SK-N-DZ (cell line): ENCODE data around the gene DNAAF9. TPM values are rescaled to one million over a fixed set of nuclear protein-coding genes. Genes with fewer than 3 reads are reported as not detected.
"Not testable (repeated sequence)": the region's sequence is repeated elsewhere in the genome, so short reads cannot be mapped to it uniquely, and the experiment has no call there.

Experiments
- DNase-seq: peaks from one replicate; pipeline ENCODE4 v3.0.0-alpha.2; 2015; ENCODE audit warnings: low spot score
- polyA plus RNA-seq, 2 experiments: library from polyadenylated mRNA; depleted of rRNA; stranded (reverse); fragments of >200 nt; gene quantifications; 2 replicates each; pipeline ENCODE4 v1.2.3, GENCODE V29; 2014

The DNAAF9 gene
- polyA plus RNA-seq (2014; cell fraction: cytosol; rRNA removed) = 7.2 and 8.9 TPM in 2 replicates
- 10.6 and 15.5 TPM in 2 replicates for polyA plus RNA-seq (2014; cell fraction: nucleus; rRNA removed)

GRCh38 chr20:3407040-3407770, at the start of gene DNAAF9:
DNAAF9 (minus strand) TSS chr20:3407669; CDS start chr20:3407557, 112 bp downstream.
- DNase-seq = peak; percentile 71

GRCh38 chr20:3456648-3457047, 49.2 kb upstream of the DNAAF9 start:
- no peak for DNase-seq

GRCh38 chr20:3454831-3455230, 47.4 kb upstream of the DNAAF9 start:
- no peak for DNase-seq

GRCh38 chr20:3452690-3453089, 45.2 kb upstream of the DNAAF9 start:
- no peak for DNase-seq

GRCh38 chr20:3452136-3452535, 44.7 kb upstream of the DNAAF9 start:
- no peak for DNase-seq

GRCh38 chr20:3449319-3449718, 41.9 kb upstream of the DNAAF9 start:
- DNase-seq = no peak

GRCh38 chr20:3447321-3447720, 39.9 kb upstream of the DNAAF9 start:
- no peak for DNase-seq

GRCh38 chr20:3446779-3447178, 39.3 kb upstream of the DNAAF9 start:
- DNase-seq = no peak

GRCh38 chr20:3436864-3437574, 29.6 kb upstream of the DNAAF9 start:
- no peak for DNase-seq

- no peak for DNase-seq
Observed at GRCh38 chr20:3434232-3434631, 26.8 kb upstream of the DNAAF9 start.

- DNase-seq = no peak
Observed at GRCh38 chr20:3433744-3434143, 26.3 kb upstream of the DNAAF9 start.

- DNase-seq = no peak
Observed at GRCh38 chr20:3432844-3433243, 25.4 kb upstream of the DNAAF9 start.

- no peak for DNase-seq
Observed at GRCh38 chr20:3431109-3431508, 23.6 kb upstream of the DNAAF9 start.

GRCh38 chr20:3430376-3431069, 23.1 kb upstream of the DNAAF9 start:
- DNase-seq = no peak

- DNase-seq = not testable (repeated sequence)
Observed at GRCh38 chr20:3426766-3427165, 19.3 kb upstream of the DNAAF9 start.

- no peak for DNase-seq
Observed at GRCh38 chr20:3423126-3423525, 15.7 kb upstream of the DNAAF9 start.

GRCh38 chr20:3421985-3422384, 14.5 kb upstream of the DNAAF9 start:
- DNase-seq = no peak

GRCh38 chr20:3420211-3420707, 12.8 kb upstream of the DNAAF9 start:
- no peak for DNase-seq

GRCh38 chr20:3418161-3418560, 10.7 kb upstream of the DNAAF9 start:
- not testable (repeated sequence) for DNase-seq

GRCh38 chr20:3414122-3414521, 6.7 kb upstream of the DNAAF9 start:
- no peak for DNase-seq

GRCh38 chr20:3413393-3413889, 6.0 kb upstream of the DNAAF9 start:
- no peak for DNase-seq
